ENCODE data around the gene PCSK6. TPM values are rescaled to one million over a fixed set of nuclear protein-coding genes. Genes with fewer than 3 reads are reported as not detected.
"Not testable (repeated sequence)": the region's sequence is repeated elsewhere in the genome, so short reads cannot be mapped to it uniquely, and the experiment has no call there.

PCSK6 gene
- total RNA-seq, 2 experiments from 2014 or later: 0.57 TPM; not detected in 1

- CTCF ChIA-PET (ENCODE audit: unreplicated experiment); H3K79me2 ChIP-seq (ENCODE audit: insufficient read depth, low read depth, low read length); intact Hi-C loops (cut with micrococcal nuclease; ENCODE audit: unreplicated experiment); H3K4me1 ChIP-seq (ENCODE audit: insufficient read depth, low read length, poor library complexity, severe bottlenecking); POLR2A ChIA-PET; H4K20me1 ChIP-seq (ENCODE audit: insufficient read depth, low read length); BruUV-seq (replicated peaks); H3K9me2 ChIP-seq (ENCODE audit: insufficient read depth, low read length); H3K36me3 ChIP-seq (ENCODE audit: insufficient read depth, low read length): not testable (repeated sequence)
- H3K4me2 ChIP-seq (ENCODE audit: low read length): peak overlapping the region; percentile 48
- peaks cover 29% of the 10 kb centered on the region for H3K9me3 ChIP-seq (ENCODE audit: low read length)
- H3K4me3 ChIP-seq (ENCODE audit: low read depth, low read length, poor library complexity, severe bottlenecking): peak overlapping the region; percentile 58
- peak overlapping the region; percentile 71 for H3K27ac ChIP-seq (ENCODE audit: low read depth, low read length, poor library complexity, severe bottlenecking)
- H2AFZ ChIP-seq (ENCODE audit: low read length): peak overlapping the region; percentile 99
- peak; percentile 63 for DNase-seq (ENCODE audit: low spot score)
These were observed 155.4 kb downstream of the PCSK6 start for GRCh38 chr15:101333907-101334789.

DNA sequence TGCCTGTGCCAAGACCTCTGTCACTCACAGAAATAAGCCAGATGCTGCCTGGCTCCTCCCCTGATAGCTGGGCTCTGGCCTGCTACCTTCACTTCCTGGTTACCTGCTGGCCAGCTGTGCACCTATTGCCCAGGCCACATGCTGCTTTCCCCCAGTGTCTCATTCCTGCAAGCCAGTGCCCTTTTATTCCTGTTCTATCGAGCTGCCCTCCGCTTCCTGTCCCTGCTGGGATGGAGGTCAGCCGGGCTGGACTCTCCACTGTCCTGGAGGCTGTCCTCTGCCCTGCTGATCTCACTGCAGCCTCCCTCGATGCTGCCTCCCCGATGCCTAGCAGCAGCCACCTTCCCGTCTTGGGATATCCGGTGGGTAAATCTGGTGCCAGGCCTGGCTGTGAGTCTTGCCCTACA lies 157.4 kb downstream of the PCSK6 start:
- H3K9me3 ChIP-seq (ENCODE audit: low read length): peaks cover 29% of the 10 kb centered on the region
- H3K4me3 ChIP-seq (ENCODE audit: low read depth, low read length, poor library complexity, severe bottlenecking): no peak overlapping the region
- peaks cover 5% of the 10 kb centered on the region for H3K4me1 ChIP-seq (ENCODE audit: insufficient read depth, low read length, poor library complexity, severe bottlenecking)
- H2AFZ ChIP-seq (ENCODE audit: low read length): no peak overlapping the region
- no peaks in the 10 kb centered on the region for H3K9me2 ChIP-seq (ENCODE audit: insufficient read depth, low read length)
- CTCF ChIA-PET (ENCODE audit: unreplicated experiment): no interaction called here
- H3K79me2 ChIP-seq (ENCODE audit: insufficient read depth, low read depth, low read length): no peaks in the 10 kb centered on the region
- no peak overlapping the region for H3K27ac ChIP-seq (ENCODE audit: low read depth, low read length, poor library complexity, severe bottlenecking)
- TF ChIP-seq EZH2phosphoT487 (IDR thresholded peaks at IDR 0.05; ENCODE audit: borderline replicate concordance, low read depth, low read length): no peak
- TF ChIP-seq, protein P1, sequence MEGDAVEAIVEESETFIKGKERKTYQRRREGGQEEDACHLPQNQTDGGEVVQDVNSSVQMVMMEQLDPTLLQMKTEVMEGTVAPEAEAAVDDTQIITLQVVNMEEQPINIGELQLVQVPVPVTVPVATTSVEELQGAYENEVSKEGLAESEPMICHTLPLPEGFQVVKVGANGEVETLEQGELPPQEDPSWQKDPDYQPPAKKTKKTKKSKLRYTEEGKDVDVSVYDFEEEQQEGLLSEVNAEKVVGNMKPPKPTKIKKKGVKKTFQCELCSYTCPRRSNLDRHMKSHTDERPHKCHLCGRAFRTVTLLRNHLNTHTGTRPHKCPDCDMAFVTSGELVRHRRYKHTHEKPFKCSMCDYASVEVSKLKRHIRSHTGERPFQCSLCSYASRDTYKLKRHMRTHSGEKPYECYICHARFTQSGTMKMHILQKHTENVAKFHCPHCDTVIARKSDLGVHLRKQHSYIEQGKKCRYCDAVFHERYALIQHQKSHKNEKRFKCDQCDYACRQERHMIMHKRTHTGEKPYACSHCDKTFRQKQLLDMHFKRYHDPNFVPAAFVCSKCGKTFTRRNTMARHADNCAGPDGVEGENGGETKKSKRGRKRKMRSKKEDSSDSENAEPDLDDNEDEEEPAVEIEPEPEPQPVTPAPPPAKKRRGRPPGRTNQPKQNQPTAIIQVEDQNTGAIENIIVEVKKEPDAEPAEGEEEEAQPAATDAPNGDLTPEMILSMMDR (conservative IDR thresholded peaks at IDR 0.05; ENCODE audit: low read length): no peak
- POLR2A ChIA-PET: no interaction called here
- H3K4me2 ChIP-seq (ENCODE audit: low read length): no peak overlapping the region
- peaks cover 3% of the 10 kb centered on the region; the same call in 1 of the 2 replicates for H3K36me3 ChIP-seq (ENCODE audit: insufficient read depth, low read length)
- intact Hi-C loops (cut with micrococcal nuclease; ENCODE audit: unreplicated experiment): no loop called here
- BruUV-seq (replicated peaks): no TSS peak
- H4K20me1 ChIP-seq (ENCODE audit: insufficient read depth, low read length): no peaks in the 10 kb centered on the region
- DNase-seq (ENCODE audit: low spot score): no peak

DNA sequence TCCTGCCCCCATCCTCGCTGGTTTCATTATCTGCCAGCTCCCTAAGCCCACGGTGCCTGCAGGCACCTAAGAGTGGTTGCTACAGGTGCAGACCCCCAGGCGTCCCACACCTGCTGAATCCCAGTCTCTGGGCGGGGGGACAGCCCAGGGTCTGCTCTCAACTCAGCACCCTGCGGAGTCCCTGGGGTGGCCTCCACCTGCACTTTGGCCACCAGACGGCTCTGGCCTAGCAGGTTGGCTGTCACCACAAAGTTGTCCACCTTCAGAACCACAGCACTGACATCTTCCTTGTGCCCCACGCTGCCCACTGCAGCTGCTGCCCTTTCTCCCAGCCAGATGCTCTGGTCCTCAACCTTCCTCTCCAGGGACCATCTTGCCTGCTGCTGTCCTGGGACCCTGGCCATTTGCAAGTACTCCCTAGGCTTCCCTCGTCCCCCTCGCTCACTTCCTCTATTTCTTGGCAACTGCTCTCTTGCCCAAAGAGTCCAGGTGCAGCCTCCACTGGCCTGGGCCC lies 159.6 kb downstream of the PCSK6 start:
- ChIA-PET POLR2A (no interaction called here), CTCF (ENCODE audit: unreplicated experiment) (no interaction called here)
- peaks cover 17% of the 10 kb centered on the region for H3K9me3 ChIP-seq (ENCODE audit: low read length)
- no TSS peak for BruUV-seq (replicated peaks)
- intact Hi-C loops (cut with micrococcal nuclease; ENCODE audit: unreplicated experiment): no loop called here
- no peak for DNase-seq (ENCODE audit: low spot score)
- no peak overlapping the region for H3K27ac ChIP-seq (ENCODE audit: low read depth, low read length, poor library complexity, severe bottlenecking)
- H3K4me2 ChIP-seq (ENCODE audit: low read length): no peak overlapping the region
- no peaks in the 10 kb centered on the region for H3K9me2 ChIP-seq (ENCODE audit: insufficient read depth, low read length)
- H3K36me3 ChIP-seq (ENCODE audit: insufficient read depth, low read length): peaks cover 3% of the 10 kb centered on the region; the same call in 1 of the 2 replicates
- H2AFZ ChIP-seq (ENCODE audit: low read length): no peak overlapping the region
- H4K20me1 ChIP-seq (ENCODE audit: insufficient read depth, low read length): no peaks in the 10 kb centered on the region
- peaks cover 5% of the 10 kb centered on the region for H3K4me1 ChIP-seq (ENCODE audit: insufficient read depth, low read length, poor library complexity, severe bottlenecking)
- no peak for TF ChIP-seq EZH2phosphoT487 (IDR thresholded peaks at IDR 0.05; ENCODE audit: borderline replicate concordance, low read depth, low read length)
- TF ChIP-seq, protein P1 (conservative IDR thresholded peaks at IDR 0.05; ENCODE audit: low read length): no peak
- H3K4me3 ChIP-seq (ENCODE audit: low read depth, low read length, poor library complexity, severe bottlenecking): no peak overlapping the region
- no peaks in the 10 kb centered on the region for H3K79me2 ChIP-seq (ENCODE audit: insufficient read depth, low read depth, low read length)
